Cortex of kidney (tissue), 1 donor: Measurements from ENCODE around the gene SNHG17.
"Not testable (repeated sequence)": the region's sequence is repeated elsewhere in the genome, so short reads cannot be mapped to it uniquely, and the experiment has no call there.

Experiments
- DNase-seq: peaks from one replicate; lab custom pipeline; 2025; lab: John Stamatoyannopoulos, UW

Gene SNHG17

GRCh38 chr20:38420388-38421085 lies 14.6 kb downstream of the SNHG17 start:
- DNase-seq, result no peak

- no peak for DNase-seq
Observed at GRCh38 chr20:38418509-38419204, 16.5 kb downstream of the SNHG17 start.

GRCh38 chr20:38414769-38415450 lies 20.2 kb downstream of the SNHG17 start:
- no peak for DNase-seq

GRCh38 chr20:38412877-38413577 lies 22.1 kb downstream of the SNHG17 start:
- no peak for DNase-seq

GRCh38 chr20:38407822-38408221 lies 27.3 kb downstream of the SNHG17 start:
- not testable (repeated sequence) for DNase-seq

GRCh38 chr20:38407321-38407720 lies 27.8 kb downstream of the SNHG17 start:
- no peak for DNase-seq

GRCh38 chr20:38406476-38406875 lies 28.7 kb downstream of the SNHG17 start:
- DNase-seq, result no peak

GRCh38 chr20:38405132-38405531 lies 30.0 kb downstream of the SNHG17 start:
- no peak for DNase-seq

- DNase-seq, result no peak
Observed at GRCh38 chr20:38404016-38404415, 31.1 kb downstream of the SNHG17 start.

- DNase-seq, result no peak
Observed at GRCh38 chr20:38402816-38403215, 32.3 kb downstream of the SNHG17 start.

- no peak for DNase-seq
Observed at GRCh38 chr20:38402089-38402488, 33.0 kb downstream of the SNHG17 start.

GRCh38 chr20:38395751-38396395 lies 39.3 kb downstream of the SNHG17 start:
- not testable (repeated sequence) for DNase-seq

- DNase-seq, result no peak
Observed at GRCh38 chr20:38395165-38395564, 40.0 kb downstream of the SNHG17 start.

GRCh38 chr20:38393259-38393658 lies 41.9 kb downstream of the SNHG17 start:
- DNase-seq, result no peak

- no peak for DNase-seq
Observed at GRCh38 chr20:38392356-38392755, 42.8 kb downstream of the SNHG17 start.

- DNase-seq, result no peak
Observed at GRCh38 chr20:38387953-38388352, 47.2 kb downstream of the SNHG17 start.

- no peak for DNase-seq
Observed at GRCh38 chr20:38386851-38387250, 48.3 kb downstream of the SNHG17 start.

GRCh38 chr20:38386004-38386403 lies 49.1 kb downstream of the SNHG17 start:
- no peak for DNase-seq

- DNase-seq, result no peak
Observed at GRCh38 chr20:38383147-38383546, 52.0 kb downstream of the SNHG17 start.

GRCh38 chr20:38377838-38378237 lies 57.3 kb downstream of the SNHG17 start:
- not testable (repeated sequence) for DNase-seq

- no peak for DNase-seq
Observed at GRCh38 chr20:38377039-38377685, 58.0 kb downstream of the SNHG17 start.
